ENCODE data around the gene KIDINS220. TPM values are rescaled to one million over a fixed set of nuclear protein-coding genes. Genes with fewer than 3 reads are reported as not detected.

The KIDINS220 gene
- polyA plus RNA-seq, 2 of the 4 experiments (the other 2 are of a cell fraction) = 16.4 to 45.9 TPM

GRCh38 chr2:8796878-8797550, 40.4 kb downstream of the KIDINS220 start:
- FAIRE-seq (no peak), ATAC-seq (no peak), DNase-seq (ENCODE audit: low read depth in 1 of 2, low spot score in 1 of 2) (no peak)
- Histone ChIP-seq H3K4me3 (no peak overlapping the region), H3K4me2 (no peak overlapping the region), H3K4me1 (no peaks in the 10 kb centered on the region), H3K9me3 (no peaks in the 10 kb centered on the region), H3K27ac (no peak overlapping the region)
- TF ChIP-seq HOXB5 (CRISPR knock-in tag; IDR thresholded peaks at IDR 0.05) = no peak
- WGBS (ENCODE audit: missing lambda C conversion rate) = 90% methylated on average over 6 of the region's 6 CpGs
- ChIA-PET CTCF (interaction anchor here (0.7 kb wide), 1 partner anchor 16 kb away, joined by 3 read pairs; no protein-coding TSS in a partner anchor), POLR2A (no interaction called here)

- ChIA-PET POLR2A (no interaction called here), CTCF (interaction anchor here (0.7 kb wide), 1 partner anchor 16 kb away, joined by 3 read pairs; no protein-coding TSS in a partner anchor)
- no peak overlapping the region for H3K27ac ChIP-seq
- WGBS (ENCODE audit: missing lambda C conversion rate) = 87% methylated on average over 9 of the region's 9 CpGs
- H3K9me3 ChIP-seq = no peaks in the 10 kb centered on the region
- DNase-seq (ENCODE audit: low read depth in 1 of 2, low spot score in 1 of 2) (no peak), FAIRE-seq (no peak), ATAC-seq (no peak)
- H3K4me1 ChIP-seq = no peaks in the 10 kb centered on the region
- no peak for TF ChIP-seq EHMT2 (IDR thresholded peaks at IDR 0.05; ENCODE audit: low read depth)
- no peak overlapping the region for H3K4me2 ChIP-seq
- H3K4me3 ChIP-seq = no peak overlapping the region
Observed at GRCh38 chr2:8796315-8796848, 41.0 kb downstream of the KIDINS220 start.

GRCh38 chr2:8794923-8795825, 42.2 kb downstream of the KIDINS220 start:
- no peaks in the 10 kb centered on the region for H3K9me3 ChIP-seq
- H3K4me2 ChIP-seq = no peak overlapping the region
- H3K4me3 ChIP-seq = no peak overlapping the region
- DNase-seq (ENCODE audit: low read depth in 1 of 2, low spot score in 1 of 2) (no peak), ATAC-seq (no peak), FAIRE-seq (no peak)
- H3K4me1 ChIP-seq = no peaks in the 10 kb centered on the region
- 92% methylated on average over 8 of the region's 8 CpGs for WGBS (ENCODE audit: missing lambda C conversion rate)
- no peak overlapping the region for H3K27ac ChIP-seq
- TF ChIP-seq ESRRA (IDR thresholded peaks at IDR 0.05; ENCODE audit: borderline replicate concordance, low read length) (no peak), MAFK (IDR thresholded peaks at IDR 0.05; ENCODE audit: partially characterized antibody) (peak; percentile 39), RCOR1 (IDR thresholded peaks at IDR 0.05; ENCODE audit: low read depth, low read length) (no peak)
- ChIA-PET CTCF (no interaction called here), POLR2A (no interaction called here)

GRCh38 chr2:8790739-8791162, 46.7 kb downstream of the KIDINS220 start:
- Histone ChIP-seq H3K27ac (no peak overlapping the region), H3K4me2 (no peak overlapping the region), H3K4me1 (no peaks in the 10 kb centered on the region), H3K4me3 (no peak overlapping the region), H3K9me3 (no peaks in the 10 kb centered on the region)
- WGBS (ENCODE audit: missing lambda C conversion rate) = 85% methylated on average over 2 of the region's 2 CpGs
- FAIRE-seq = no peak
- ATAC-seq = no peak
- CTCF ChIA-PET = no interaction called here
- DNase-seq (ENCODE audit: low read depth in 1 of 2, low spot score in 1 of 2) = no peak
- TF ChIP-seq KDM1A (IDR thresholded peaks at IDR 0.05; ENCODE audit: low read depth) (no peak), FOXS1 (CRISPR knock-in tag; IDR thresholded peaks at IDR 0.05) (no peak), CHD4 (IDR thresholded peaks at IDR 0.05; ENCODE audit: borderline replicate concordance) (no peak)
- POLR2A ChIA-PET = no interaction called here

GRCh38 chr2:8786463-8786862, 51.0 kb downstream of the KIDINS220 start:
- no peak for DNase-seq (ENCODE audit: low read depth in 1 of 2, low spot score in 1 of 2)
- H3K4me1 ChIP-seq = no peaks in the 10 kb centered on the region
- no peak overlapping the region for H3K27ac ChIP-seq
- H3K4me2 ChIP-seq = no peak overlapping the region
- H3K4me3 ChIP-seq = no peak overlapping the region
- ChIA-PET CTCF (no interaction called here), POLR2A (no interaction called here)
- H3K9me3 ChIP-seq = no peaks in the 10 kb centered on the region
- 71% methylated on average over 5 of the region's 5 CpGs for WGBS (ENCODE audit: missing lambda C conversion rate)
- TF ChIP-seq ZNF302 (CRISPR knock-in tag; IDR thresholded peaks at IDR 0.05) = no peak
- TF ChIP-seq CBX2 (IDR thresholded peaks at IDR 0.05; ENCODE audit: borderline replicate concordance, low read depth) = no peak
- TF ChIP-seq CHD2 (IDR thresholded peaks at IDR 0.05; ENCODE audit: low read length, partially characterized antibody) = no peak
- no peak for TF ChIP-seq ZSCAN20 (CRISPR knock-in tag; IDR thresholded peaks at IDR 0.05)
- TF ChIP-seq ZFP36 (IDR thresholded peaks at IDR 0.05; ENCODE audit: borderline replicate concordance, partially characterized antibody) = no peak
- no peak for TF ChIP-seq HOXA7 (CRISPR knock-in tag; IDR thresholded peaks at IDR 0.05)
- no peak for TF ChIP-seq PBX3 (IDR thresholded peaks at IDR 0.05)
- TF ChIP-seq RARB (CRISPR knock-in tag; IDR thresholded peaks at IDR 0.05) = no peak
- no peak for TF ChIP-seq HES2 (IDR thresholded peaks at IDR 0.05)
- no peak for TF ChIP-seq NPAS2 (CRISPR knock-in tag; IDR thresholded peaks at IDR 0.05; ENCODE audit: borderline replicate concordance)
- no peak for TF ChIP-seq MYC (IDR thresholded peaks at IDR 0.05; ENCODE audit: borderline replicate concordance, low read length)
- TF ChIP-seq KDM1A (IDR thresholded peaks at IDR 0.05; ENCODE audit: low read depth) = no peak
- TF ChIP-seq JUN (IDR thresholded peaks at IDR 0.05) = no peak
- TF ChIP-seq CHD4 (IDR thresholded peaks at IDR 0.05; ENCODE audit: borderline replicate concordance) = no peak
- TF ChIP-seq POLR2AphosphoS2 (conservative IDR thresholded peaks at IDR 0.05; ENCODE audit: low read length) = no peak
- no peak for TF ChIP-seq RAD21 (conservative IDR thresholded peaks at IDR 0.05 in 1 of 2, IDR thresholded peaks at IDR 0.05 in 1 of 2)
- no peak for FAIRE-seq
- ATAC-seq = no peak
